Measurements from ENCODE around the gene POLR2H. TPM values are rescaled to one million over a fixed set of nuclear protein-coding genes. Genes with fewer than 3 reads are reported as not detected.

The POLR2H gene
- polyA plus RNA-seq, 1 of the 3 experiments (the other 2 are of a cell fraction): 206 TPM

DNA sequence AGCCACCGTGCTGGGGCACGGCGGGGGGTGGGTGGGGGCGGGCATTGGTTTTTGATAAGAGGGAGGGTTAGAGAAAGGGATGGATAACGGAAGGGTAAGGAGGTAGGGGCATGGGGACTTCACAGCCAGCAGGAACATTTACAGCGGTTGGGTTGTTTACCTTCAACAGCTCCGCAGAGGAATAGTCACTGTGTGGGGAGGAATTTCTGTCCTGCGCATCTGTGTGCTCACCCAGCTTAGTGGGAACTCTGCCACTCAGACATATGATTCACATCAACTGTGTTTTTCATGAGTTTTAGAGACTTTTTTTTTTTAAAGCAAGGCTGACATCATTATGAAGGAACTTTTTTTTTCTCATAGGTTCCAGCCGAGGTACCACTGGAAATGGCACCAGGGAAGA lies 37.9 kb downstream of the POLR2H start:
- peak overlapping the region; percentile 41; the same call in 1 of the 2 replicates for H3K4me2 ChIP-seq

DNA sequence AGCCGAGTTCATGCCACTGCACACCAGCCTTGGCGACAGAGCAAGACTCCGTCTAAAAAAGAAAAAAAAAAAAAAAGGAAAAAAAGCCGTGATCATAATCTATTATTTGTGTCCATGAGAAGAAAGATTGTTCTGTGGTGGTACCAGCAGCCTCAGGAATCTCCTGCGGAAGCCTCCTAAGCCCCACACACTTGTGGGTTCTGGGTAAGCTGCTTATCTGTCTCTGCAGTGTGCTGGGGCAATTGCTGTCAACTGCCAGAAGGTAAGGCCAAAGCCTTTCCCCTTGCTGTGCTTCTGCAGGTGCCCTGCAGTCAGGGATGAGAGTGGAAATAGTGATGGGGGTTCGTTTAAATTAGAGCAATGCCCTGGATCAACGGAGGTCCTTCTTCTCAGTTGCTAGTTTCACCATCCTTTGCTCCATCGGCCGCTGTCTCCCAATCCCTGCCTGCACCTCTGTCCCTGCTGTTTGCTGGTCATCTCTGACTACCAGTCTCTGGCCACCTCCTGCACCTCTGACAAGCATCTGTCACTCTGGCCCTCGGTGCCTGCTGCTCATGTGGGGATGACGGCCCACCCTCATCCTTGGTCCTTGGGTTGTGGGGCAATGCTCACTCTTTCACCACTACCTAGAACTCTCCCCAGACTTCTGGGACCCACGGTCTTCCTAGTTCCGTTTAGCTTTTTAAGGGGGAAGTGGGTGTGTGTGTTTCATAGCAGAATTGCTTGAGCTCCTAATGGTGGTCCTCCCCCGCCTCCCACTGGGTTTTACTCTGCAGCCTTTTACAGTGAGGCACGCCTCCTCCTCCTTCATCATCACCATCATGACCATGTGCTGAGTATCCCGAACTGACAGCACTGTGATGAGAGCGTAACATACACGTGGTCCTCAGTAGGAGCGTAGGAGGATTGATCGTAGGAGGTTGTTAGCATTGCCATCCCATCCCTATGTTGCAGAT lies 43.8 kb downstream of the POLR2H start:
- no peaks in the 10 kb centered on the region for H3K9me3 ChIP-seq
- no peak for DNase-seq
- H3K36me3 ChIP-seq (replicated peaks in 1 of 2; ENCODE audit: control insufficient read depth in 1 of 2, insufficient read depth in 2 of 2, low read length in 1 of 2): no peaks in the 10 kb centered on the region
- H3F3A ChIP-seq (replicated peaks; ENCODE audit: insufficient read depth): no peaks in the 10 kb centered on the region
- no peak overlapping the region for H3K9ac ChIP-seq
- WGBS (ENCODE audit: low lambda C conversion rate): 74% methylated on average over 20 of the region's 20 CpGs
- no peaks in the 10 kb centered on the region for H4K20me1 ChIP-seq (ENCODE audit: insufficient read depth)
- H3K4me3 ChIP-seq (ENCODE audit: low read depth in 2 of 2, low read length in 1 of 2): no peak overlapping the region
- no peak overlapping the region for H3K27ac ChIP-seq (ENCODE audit: low read depth in 2 of 2, low read length in 1 of 2)
- POLR2A ChIA-PET: no interaction called here
- H3K4me1 ChIP-seq (ENCODE audit: control insufficient read depth in 1 of 2, insufficient read depth in 2 of 2, low read depth in 1 of 2, low read length in 1 of 2): no peaks in the 10 kb centered on the region
- H3K27me3 ChIP-seq (ENCODE audit: insufficient read depth): peaks cover 6% of the 10 kb centered on the region; the same call in 1 of the 2 replicates
- no peak overlapping the region for H2AFZ ChIP-seq (ENCODE audit: low read depth)
- CTCF ChIA-PET: interaction anchor here (0.9 to 1.2 kb wide), 3 partner anchors 13 to 51 kb away, joined by 3 to 4 read pairs (median 3); no protein-coding TSS in a partner anchor
- H3K9me2 ChIP-seq: no peaks in the 10 kb centered on the region
- H3K79me2 ChIP-seq (ENCODE audit: insufficient read depth): no peaks in the 10 kb centered on the region
- H3K4me2 ChIP-seq: no peak overlapping the region
- no peak for TF ChIP-seq ELF1 (IDR thresholded peaks at IDR 0.05)
- TF ChIP-seq NFIC (IDR thresholded peaks at IDR 0.05; ENCODE audit: borderline replicate concordance): no peak
- TF ChIP-seq FOXJ3 (CRISPR knock-in tag; IDR thresholded peaks at IDR 0.05): no peak
- TF ChIP-seq, protein P1, sequence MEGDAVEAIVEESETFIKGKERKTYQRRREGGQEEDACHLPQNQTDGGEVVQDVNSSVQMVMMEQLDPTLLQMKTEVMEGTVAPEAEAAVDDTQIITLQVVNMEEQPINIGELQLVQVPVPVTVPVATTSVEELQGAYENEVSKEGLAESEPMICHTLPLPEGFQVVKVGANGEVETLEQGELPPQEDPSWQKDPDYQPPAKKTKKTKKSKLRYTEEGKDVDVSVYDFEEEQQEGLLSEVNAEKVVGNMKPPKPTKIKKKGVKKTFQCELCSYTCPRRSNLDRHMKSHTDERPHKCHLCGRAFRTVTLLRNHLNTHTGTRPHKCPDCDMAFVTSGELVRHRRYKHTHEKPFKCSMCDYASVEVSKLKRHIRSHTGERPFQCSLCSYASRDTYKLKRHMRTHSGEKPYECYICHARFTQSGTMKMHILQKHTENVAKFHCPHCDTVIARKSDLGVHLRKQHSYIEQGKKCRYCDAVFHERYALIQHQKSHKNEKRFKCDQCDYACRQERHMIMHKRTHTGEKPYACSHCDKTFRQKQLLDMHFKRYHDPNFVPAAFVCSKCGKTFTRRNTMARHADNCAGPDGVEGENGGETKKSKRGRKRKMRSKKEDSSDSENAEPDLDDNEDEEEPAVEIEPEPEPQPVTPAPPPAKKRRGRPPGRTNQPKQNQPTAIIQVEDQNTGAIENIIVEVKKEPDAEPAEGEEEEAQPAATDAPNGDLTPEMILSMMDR (IDR thresholded peaks at IDR 0.05): no peak
- no peak for TF ChIP-seq GATA2 (CRISPR knock-in tag; IDR thresholded peaks at IDR 0.05)
- TF ChIP-seq RAD21 (IDR thresholded peaks at IDR 0.05; ENCODE audit: low read length): no peak
- no peak for TF ChIP-seq SIN3A (IDR thresholded peaks at IDR 0.05; ENCODE audit: borderline replicate concordance, low read depth, low read length)
- TF ChIP-seq FOSL2 (IDR thresholded peaks at IDR 0.05; ENCODE audit: borderline replicate concordance, low read depth): no peak
- TF ChIP-seq, protein P2, sequence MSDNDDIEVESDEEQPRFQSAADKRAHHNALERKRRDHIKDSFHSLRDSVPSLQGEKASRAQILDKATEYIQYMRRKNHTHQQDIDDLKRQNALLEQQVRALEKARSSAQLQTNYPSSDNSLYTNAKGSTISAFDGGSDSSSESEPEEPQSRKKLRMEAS (IDR thresholded peaks at IDR 0.05; ENCODE audit: low read depth): no peak
- TF ChIP-seq EP300 (IDR thresholded peaks at IDR 0.05; ENCODE audit: borderline replicate concordance in 1 of 2, low read depth in 1 of 2, low read length in 1 of 2): no peak
- TF ChIP-seq, protein P3, sequence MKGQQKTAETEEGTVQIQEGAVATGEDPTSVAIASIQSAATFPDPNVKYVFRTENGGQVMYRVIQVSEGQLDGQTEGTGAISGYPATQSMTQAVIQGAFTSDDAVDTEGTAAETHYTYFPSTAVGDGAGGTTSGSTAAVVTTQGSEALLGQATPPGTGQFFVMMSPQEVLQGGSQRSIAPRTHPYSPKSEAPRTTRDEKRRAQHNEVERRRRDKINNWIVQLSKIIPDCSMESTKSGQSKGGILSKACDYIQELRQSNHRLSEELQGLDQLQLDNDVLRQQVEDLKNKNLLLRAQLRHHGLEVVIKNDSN (IDR thresholded peaks at IDR 0.05; ENCODE audit: borderline replicate concordance, low read depth): no peak
- TF ChIP-seq RXRA (IDR thresholded peaks at IDR 0.05; ENCODE audit: borderline replicate concordance, low read depth): no peak
- TF ChIP-seq RCOR1 (IDR thresholded peaks at IDR 0.05; ENCODE audit: low read length): no peak
- TF ChIP-seq MEF2A (IDR thresholded peaks at IDR 0.05; ENCODE audit: borderline replicate concordance, low read depth): no peak
- TF ChIP-seq NRF1 (IDR thresholded peaks at IDR 0.05; ENCODE audit: low read depth, low read length): no peak
- no peak for TF ChIP-seq JUND (IDR thresholded peaks at IDR 0.05)

More for the DNA sequence above, 37.9 kb downstream of the POLR2H start:
- POLR2A ChIA-PET: no interaction called here
- TF ChIP-seq TCF12 (IDR thresholded peaks at IDR 0.05) (peak; percentile 75), POLR2AphosphoS5 (IDR thresholded peaks at IDR 0.05; ENCODE audit: low read depth, low read length) (no peak), NRF1 (IDR thresholded peaks at IDR 0.05; ENCODE audit: low read depth, low read length) (peak; percentile 57), FOSL2 (IDR thresholded peaks at IDR 0.05; ENCODE audit: borderline replicate concordance, low read depth) (peak; percentile 56; the same call in 1 of the 2 replicates), JUND (IDR thresholded peaks at IDR 0.05) (0 out of 2 replicates have a peak, but pooled peaks have one; percentile 44), FOXJ3 (CRISPR knock-in tag; IDR thresholded peaks at IDR 0.05) (no peak), TAF1 (IDR thresholded peaks at IDR 0.05; ENCODE audit: borderline replicate concordance, low read depth, low read length) (no peak)
- TF ChIP-seq, protein P4, sequence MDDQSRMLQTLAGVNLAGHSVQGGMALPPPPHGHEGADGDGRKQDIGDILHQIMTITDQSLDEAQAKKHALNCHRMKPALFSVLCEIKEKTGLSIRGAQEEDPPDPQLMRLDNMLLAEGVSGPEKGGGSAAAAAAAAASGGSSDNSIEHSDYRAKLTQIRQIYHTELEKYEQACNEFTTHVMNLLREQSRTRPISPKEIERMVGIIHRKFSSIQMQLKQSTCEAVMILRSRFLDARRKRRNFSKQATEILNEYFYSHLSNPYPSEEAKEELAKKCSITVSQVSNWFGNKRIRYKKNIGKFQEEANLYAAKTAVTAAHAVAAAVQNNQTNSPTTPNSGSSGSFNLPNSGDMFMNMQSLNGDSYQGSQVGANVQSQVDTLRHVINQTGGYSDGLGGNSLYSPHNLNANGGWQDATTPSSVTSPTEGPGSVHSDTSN (IDR thresholded peaks at IDR 0.05): peak; percentile 55
- DNase-seq: no peak
- no peak overlapping the region for H2AFZ ChIP-seq (ENCODE audit: low read depth)
- no peaks in the 10 kb centered on the region for H3K4me1 ChIP-seq (ENCODE audit: control insufficient read depth in 1 of 2, insufficient read depth in 2 of 2, low read depth in 1 of 2, low read length in 1 of 2)
- H3K9me3 ChIP-seq: no peaks in the 10 kb centered on the region
- H3K9me2 ChIP-seq: no peaks in the 10 kb centered on the region
- WGBS (ENCODE audit: low lambda C conversion rate): 17% methylated on average over 9 of the region's 9 CpGs
- H3K4me3 ChIP-seq (ENCODE audit: low read depth in 2 of 2, low read length in 1 of 2): no peak overlapping the region
- peaks cover 4% of the 10 kb centered on the region for H3F3A ChIP-seq (replicated peaks; ENCODE audit: insufficient read depth)
- no peak overlapping the region for H3K27ac ChIP-seq (ENCODE audit: low read depth in 2 of 2, low read length in 1 of 2)
- peaks cover 6% of the 10 kb centered on the region; the same call in 1 of the 2 replicates for H3K27me3 ChIP-seq (ENCODE audit: insufficient read depth)
- CTCF ChIA-PET: interaction anchor here (0.9 to 1.4 kb wide), 2 partner anchors 14 to 28 kb away, joined by 3 read pairs; no protein-coding TSS in a partner anchor
- H3K36me3 ChIP-seq (replicated peaks in 1 of 2; ENCODE audit: control insufficient read depth in 1 of 2, insufficient read depth in 2 of 2, low read length in 1 of 2): no peaks in the 10 kb centered on the region
- no peaks in the 10 kb centered on the region for H3K79me2 ChIP-seq (ENCODE audit: insufficient read depth)
- H3K9ac ChIP-seq: no peak overlapping the region
- no peaks in the 10 kb centered on the region for H4K20me1 ChIP-seq (ENCODE audit: insufficient read depth)

Data from SK-N-SH (cell line).